A549 (cell line): Measurements from ENCODE around the gene TRAK2. TPM values are rescaled to one million over a fixed set of nuclear protein-coding genes. Genes with fewer than 3 reads are reported as not detected.

Experiments used
- ATAC-seq, 2 experiments: fragments of 200-7000 bp in 1 of 2; fragments of >200 bp in 1 of 2; cut with Nextera tagmentation in 1 of 2; cut with Tn5 transposase in 1 of 2; 3 replicates each; pipeline versions ENCODE4 v1.8.0 to v1.9.1; 2018 to 2020; ENCODE audit warnings: mild to moderate bottlenecking in 1 of 2, moderate library complexity in 1 of 2
- CTCF ChIA-PET: fragments of 300-600 bp; sonication (Branson Sonifier 250); formaldehyde crosslinking; extraction: SDS; loops from one replicate; lab custom pipeline; 2021; ENCODE audit warnings: antibody characterized with exemption, inconsistent platforms; lab: Yijun Ruan, JAX
- POLR2A ChIA-PET: fragments of 350-600 bp; formaldehyde crosslinking; extraction: SDS; loops from one replicate; lab custom pipeline; 2021; ENCODE audit warnings: antibody characterized with exemption, inconsistent platforms; lab: Yijun Ruan, JAX
- DNase-seq, 2 experiments: peaks; one replicate each; pipeline versions ENCODE4 v3.0.0 to v3.0.0-alpha.2; 2011 to 2016; ENCODE audit warnings: low read depth in 1 of 2, low spot score in 1 of 2
- FAIRE-seq: peaks from 2 replicates; lab custom pipeline; 2011; peaks lifted over from hg19 to GRCh38; lab: Jason Lieb, UNC
- H3K27ac ChIP-seq, 2 experiments: fragments of >200 bp; sonication (Bioruptor Twin); formaldehyde crosslinking; 3 replicates each; pipeline ENCODE4 v1.5.1; 2016 to 2017
- H3K4me1 ChIP-seq: fragments of >200 bp; sonication (Bioruptor Twin); formaldehyde crosslinking; 3 replicates; pipeline ENCODE4 v1.6.1; 2016
- H3K4me2 ChIP-seq: fragments of >200 bp; sonication (Bioruptor Twin); formaldehyde crosslinking; 3 replicates; pipeline ENCODE4 v1.6.1; 2016
- H3K4me3 ChIP-seq: fragments of >200 bp; sonication (Bioruptor Twin); formaldehyde crosslinking; 3 replicates; pipeline ENCODE4 v1.5.1; 2016
- H3K9me3 ChIP-seq: fragments of >200 bp; sonication (Bioruptor Twin); formaldehyde crosslinking; 3 replicates; pipeline ENCODE4 v1.6.1; 2016
- BHLHE40 ChIP-seq: IDR thresholded peaks from 2 replicates; pipeline ENCODE4 v1.6.1; 2012; ENCODE audit warnings: low read depth, low read length, inconsistent platforms
- CBX2 ChIP-seq: fragments of 200-600 bp; sonication (generic); IDR thresholded peaks from 2 replicates; pipeline ENCODE4 v1.6.1; 2016; ENCODE audit warnings: low read depth, mild to moderate bottlenecking, borderline replicate concordance
- CHD4 ChIP-seq: fragments of 200-600 bp; sonication (generic); IDR thresholded peaks from 2 replicates; pipeline ENCODE4 v1.6.1; 2016; ENCODE audit warnings: antibody characterized with exemption, mild to moderate bottlenecking, borderline replicate concordance
- EHF ChIP-seq: fragments of 250-450 bp; sonication (Bioruptor Pico); IDR thresholded peaks from 2 replicates; pipeline ENCODE4 v1.5.0; 2020; ENCODE audit warnings: mild to moderate bottlenecking
- FOSB ChIP-seq: fragments of 250-450 bp; sonication (Bioruptor Pico); IDR thresholded peaks from 2 replicates; pipeline ENCODE4 v1.5.0; 2020; ENCODE audit warnings: mild to moderate bottlenecking, moderate library complexity
- GATA3 ChIP-seq: IDR thresholded peaks from 2 replicates; pipeline ENCODE4 v1.6.1; 2012; ENCODE audit warnings: borderline replicate concordance
- HEYL ChIP-seq: fragments of 250-450 bp; sonication (Bioruptor Pico); IDR thresholded peaks from 2 replicates; pipeline ENCODE4 v1.8.0; 2021; ENCODE audit warnings: mild to moderate bottlenecking, moderate library complexity
- HOXB13 ChIP-seq: fragments of 250-450 bp; sonication (Bioruptor Pico); IDR thresholded peaks from 2 replicates; pipeline ENCODE4 v1.5.0; 2020; ENCODE audit warnings: low read depth, mild to moderate bottlenecking, moderate library complexity
- KDM1A ChIP-seq: fragments of 200-600 bp; sonication (generic); IDR thresholded peaks from 2 replicates; pipeline ENCODE4 v1.6.1; 2016; ENCODE audit warnings: low read depth, mild to moderate bottlenecking
- MAZ ChIP-seq: fragments of 150-350 bp; IDR thresholded peaks from 2 replicates; pipeline ENCODE4 v1.6.1; 2014; ENCODE audit warnings: antibody characterized with exemption, low read depth, low read length, borderline replicate concordance
- NR3C1 ChIP-seq: fragments of >200 bp; sonication (Bioruptor Twin); formaldehyde crosslinking; IDR thresholded peaks from 3 replicates; pipeline ENCODE4 v1.6.1; 2017
- PBX3 ChIP-seq: IDR thresholded peaks from 2 replicates; pipeline ENCODE4 v1.6.1; 2012
- PHF8 ChIP-seq: fragments of 200-600 bp; sonication (generic); IDR thresholded peaks from 2 replicates; pipeline ENCODE4 v1.6.1; 2016; ENCODE audit warnings: low read depth, mild to moderate bottlenecking, antibody characterized with exemption, moderate library complexity, borderline replicate concordance
- RAD21 ChIP-seq, 2 experiments: fragments of >200 bp in 1 of 2; sonication (Bioruptor Twin) in 1 of 2; formaldehyde crosslinking in 1 of 2; IDR thresholded peaks in 1 of 2; conservative IDR thresholded peaks in 1 of 2; 2 replicates in 1 of 2; 3 replicates in 1 of 2; pipeline ENCODE4 v1.6.1; 2012 to 2018; ENCODE audit warnings: inconsistent platforms in 1 of 2
- RCOR1 ChIP-seq: fragments of 150-350 bp; IDR thresholded peaks from 2 replicates; pipeline ENCODE4 v1.6.1; 2014; ENCODE audit warnings: antibody characterized with exemption, low read length, low read depth
- RNF2 ChIP-seq: fragments of 200-600 bp; sonication (generic); IDR thresholded peaks from 2 replicates; pipeline ENCODE4 v1.6.1; 2016; ENCODE audit warnings: low read depth, mild to moderate bottlenecking, antibody characterized with exemption, moderate library complexity, borderline replicate concordance
- SMC3 ChIP-seq: fragments of >200 bp; sonication (Bioruptor Twin); formaldehyde crosslinking; IDR thresholded peaks from 3 replicates; pipeline ENCODE4 v1.6.1; 2018; ENCODE audit warnings: inconsistent platforms
- SREBF2 ChIP-seq: fragments of 450-650 bp; IDR thresholded peaks from 2 replicates; pipeline ENCODE4 v1.6.1; 2014; ENCODE audit warnings: mild to moderate bottlenecking, moderate library complexity
- ZC3H11A ChIP-seq: fragments of 450-650 bp; IDR thresholded peaks from 2 replicates; pipeline ENCODE4 v1.6.1; 2014; ENCODE audit warnings: antibody characterized with exemption, mild to moderate bottlenecking
- ZFP36 ChIP-seq: fragments of 450-650 bp; IDR thresholded peaks from 2 replicates; pipeline ENCODE4 v1.6.1; 2014; ENCODE audit warnings: borderline replicate concordance; ENCODE audit not compliant: partially characterized antibody
- ZNF302 ChIP-seq: fragments of 250-450 bp; sonication (Bioruptor Pico); IDR thresholded peaks from 2 replicates; pipeline ENCODE4 v1.9.0; 2021; ENCODE audit warnings: inconsistent platforms, mild to moderate bottlenecking, moderate library complexity
- ZSCAN20 ChIP-seq: fragments of 250-450 bp; sonication (Bioruptor Pico); IDR thresholded peaks from 2 replicates; pipeline ENCODE4 v1.8.0; 2022; ENCODE audit warnings: mild to moderate bottlenecking, moderate library complexity
- WGBS: methylation state at CpG from one replicate; pipeline ENCODE4 v1.1.6; 2017; ENCODE audit errors: missing lambda C conversion rate; 5-methylcytosine and 5-hydroxymethylcytosine counted together
- polyA plus RNA-seq, 4 experiments: library from polyadenylated mRNA; depleted of rRNA in 3 of 4; stranded (reverse); fragments of >200 nt; fragmentation: RNase III in 1 of 4; extraction: RNeasy Plus Mini Kit Qiagen cat#74134 plus additional on column Dnase treatment in 1 of 4; gene quantifications; 2 replicates in 3 of 4; 3 replicates in 1 of 4; pipeline ENCODE4 v1.2.3, GENCODE V29; 2011 to 2017
- TF ChIP-seq, protein P1 (sequence below): fragments of 250-450 bp; sonication (Bioruptor Pico); IDR thresholded peaks from 2 replicates; pipeline ENCODE4 v1.5.0; 2021; ENCODE audit warnings: mild to moderate bottlenecking, moderate library complexity, borderline replicate concordance
- TF ChIP-seq, protein P2 (sequence below): IDR thresholded peaks from 2 replicates; pipeline ENCODE4 v1.6.1; 2012; ENCODE audit warnings: low read depth, borderline replicate concordance
- TF ChIP-seq, protein P3 (sequence below): fragments of 200-600 bp; sonication (generic); IDR thresholded peaks from 2 replicates; pipeline ENCODE4 v1.6.1; 2016; ENCODE audit warnings: antibody characterized with exemption, mild to moderate bottlenecking, moderate library complexity
- TF ChIP-seq, protein P4 (sequence below): fragments of >200 bp; sonication (Bioruptor Twin); formaldehyde crosslinking; IDR thresholded peaks from 3 replicates; pipeline ENCODE4 v1.6.1; 2016

TRAK2 gene
- polyA plus RNA-seq, 2 of the 4 experiments (the other 2 are of a cell fraction): 10.2 to 22.4 TPM

- Histone ChIP-seq H3K4me3 (no peak overlapping the region), H3K9me3 (peaks cover 37% of the 10 kb centered on the region), H3K27ac (no peak overlapping the region), H3K4me2 (no peak overlapping the region), H3K4me1 (no peaks in the 10 kb centered on the region)
- ChIA-PET POLR2A (no interaction called here), CTCF (no interaction called here)
- ATAC-seq (no peak), DNase-seq (no peak), FAIRE-seq (no peak)
- TF ChIP-seq RAD21 (conservative IDR thresholded peaks at IDR 0.05 in 1 of 2, IDR thresholded peaks at IDR 0.05 in 1 of 2) (no peak), ZC3H11A (no peak), ZNF302 (CRISPR knock-in tag) (no peak), SMC3 (no peak), NR3C1 (no peak), CHD4 (no peak), PBX3 (no peak), RCOR1 (no peak), BHLHE40 (no peak), PHF8 (no peak), CBX2 (no peak), EHF (CRISPR knock-in tag) (no peak), GATA3 (no peak)
- TF ChIP-seq, protein P1, sequence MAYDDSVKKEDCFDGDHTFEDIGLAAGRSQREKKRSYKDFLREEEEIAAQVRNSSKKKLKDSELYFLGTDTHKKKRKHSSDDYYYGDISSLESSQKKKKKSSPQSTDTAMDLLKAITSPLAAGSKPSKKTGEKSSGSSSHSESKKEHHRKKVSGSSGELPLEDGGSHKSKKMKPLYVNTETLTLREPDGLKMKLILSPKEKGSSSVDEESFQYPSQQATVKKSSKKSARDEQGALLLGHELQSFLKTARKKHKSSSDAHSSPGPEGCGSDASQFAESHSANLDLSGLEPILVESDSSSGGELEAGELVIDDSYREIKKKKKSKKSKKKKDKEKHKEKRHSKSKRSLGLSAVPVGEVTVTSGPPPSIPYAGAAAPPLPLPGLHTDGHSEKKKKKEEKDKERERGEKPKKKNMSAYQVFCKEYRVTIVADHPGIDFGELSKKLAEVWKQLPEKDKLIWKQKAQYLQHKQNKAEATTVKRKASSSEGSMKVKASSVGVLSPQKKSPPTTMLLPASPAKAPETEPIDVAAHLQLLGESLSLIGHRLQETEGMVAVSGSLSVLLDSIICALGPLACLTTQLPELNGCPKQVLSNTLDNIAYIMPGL (CRISPR knock-in tag): no peak
- TF ChIP-seq, protein P2, sequence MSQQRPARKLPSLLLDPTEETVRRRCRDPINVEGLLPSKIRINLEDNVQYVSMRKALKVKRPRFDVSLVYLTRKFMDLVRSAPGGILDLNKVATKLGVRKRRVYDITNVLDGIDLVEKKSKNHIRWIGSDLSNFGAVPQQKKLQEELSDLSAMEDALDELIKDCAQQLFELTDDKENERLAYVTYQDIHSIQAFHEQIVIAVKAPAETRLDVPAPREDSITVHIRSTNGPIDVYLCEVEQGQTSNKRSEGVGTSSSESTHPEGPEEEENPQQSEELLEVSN: no peak
Measured at GRCh38 chr2:201366146-201366545, 85.1 kb downstream of the TRAK2 start.

DNA sequence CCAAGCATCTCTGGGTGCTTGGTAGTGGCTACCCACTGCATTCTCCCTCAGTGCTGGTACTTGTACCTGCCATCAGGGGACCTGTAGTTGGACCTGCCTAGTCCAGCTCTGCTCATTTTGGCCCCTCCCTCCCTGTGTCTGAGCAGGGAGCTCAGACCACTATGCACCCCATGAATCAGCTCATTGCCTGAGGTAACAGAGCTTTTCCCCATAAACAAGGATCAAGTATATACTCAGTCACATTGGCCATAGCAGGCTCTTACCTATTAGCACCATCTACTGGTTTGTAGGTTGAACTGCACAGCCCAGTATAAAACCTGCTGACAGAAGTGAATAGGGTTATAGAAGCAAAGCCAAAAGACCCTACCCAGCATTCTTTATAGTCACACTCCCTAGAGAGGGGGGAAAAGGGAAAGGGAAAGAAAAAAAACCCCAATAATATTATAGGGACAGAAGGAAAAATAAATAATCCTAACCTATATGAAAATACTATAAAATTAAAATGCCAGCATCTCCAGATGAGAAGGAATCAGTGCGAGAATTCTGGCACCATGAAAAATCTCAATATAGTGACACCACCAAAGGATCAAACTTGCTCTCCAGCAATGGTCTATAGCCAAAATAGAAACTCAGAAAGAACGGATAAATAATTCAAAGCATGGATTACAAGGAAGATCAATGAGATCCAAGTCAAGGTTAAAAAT, 87.2 kb downstream of the TRAK2 start:
- peak in 1 of 2 experiments; percentile 87; a peak in 3 of 6 replicates for ATAC-seq
- FAIRE-seq: no peak
- Histone ChIP-seq H3K27ac (no peak overlapping the region), H3K4me3 (no peak overlapping the region), H3K4me1 (peaks cover 1% of the 10 kb centered on the region; the same call in 1 of the 3 replicates), H3K9me3 (peaks cover 34% of the 10 kb centered on the region), H3K4me2 (no peak overlapping the region)
- POLR2A ChIA-PET: no interaction called here
- CTCF ChIA-PET: interaction anchor here (0.7 to 2.1 kb wide), 7 partner anchors 12 to 268 kb away, joined by 3 to 6 read pairs (median 4); no protein-coding TSS in a partner anchor
- 56% methylated on average over 2 of the region's 2 CpGs for WGBS
- DNase-seq: peak; percentile 8 to 56
- TF ChIP-seq MAZ (no peak), KDM1A (no peak), ZFP36 (no peak), SMC3 (peak; percentile 38; the same call in 1 of the 3 replicates), HEYL (CRISPR knock-in tag) (no peak), FOSB (CRISPR knock-in tag) (no peak), GATA3 (no peak), ZSCAN20 (CRISPR knock-in tag) (no peak), SREBF2 (no peak), HOXB13 (CRISPR knock-in tag) (no peak), RAD21 (conservative IDR thresholded peaks at IDR 0.05 in 1 of 2, IDR thresholded peaks at IDR 0.05 in 1 of 2) (peak; percentile 51 to 80; a peak in 4 of 5 replicates), RNF2 (no peak)
- TF ChIP-seq, protein P3, sequence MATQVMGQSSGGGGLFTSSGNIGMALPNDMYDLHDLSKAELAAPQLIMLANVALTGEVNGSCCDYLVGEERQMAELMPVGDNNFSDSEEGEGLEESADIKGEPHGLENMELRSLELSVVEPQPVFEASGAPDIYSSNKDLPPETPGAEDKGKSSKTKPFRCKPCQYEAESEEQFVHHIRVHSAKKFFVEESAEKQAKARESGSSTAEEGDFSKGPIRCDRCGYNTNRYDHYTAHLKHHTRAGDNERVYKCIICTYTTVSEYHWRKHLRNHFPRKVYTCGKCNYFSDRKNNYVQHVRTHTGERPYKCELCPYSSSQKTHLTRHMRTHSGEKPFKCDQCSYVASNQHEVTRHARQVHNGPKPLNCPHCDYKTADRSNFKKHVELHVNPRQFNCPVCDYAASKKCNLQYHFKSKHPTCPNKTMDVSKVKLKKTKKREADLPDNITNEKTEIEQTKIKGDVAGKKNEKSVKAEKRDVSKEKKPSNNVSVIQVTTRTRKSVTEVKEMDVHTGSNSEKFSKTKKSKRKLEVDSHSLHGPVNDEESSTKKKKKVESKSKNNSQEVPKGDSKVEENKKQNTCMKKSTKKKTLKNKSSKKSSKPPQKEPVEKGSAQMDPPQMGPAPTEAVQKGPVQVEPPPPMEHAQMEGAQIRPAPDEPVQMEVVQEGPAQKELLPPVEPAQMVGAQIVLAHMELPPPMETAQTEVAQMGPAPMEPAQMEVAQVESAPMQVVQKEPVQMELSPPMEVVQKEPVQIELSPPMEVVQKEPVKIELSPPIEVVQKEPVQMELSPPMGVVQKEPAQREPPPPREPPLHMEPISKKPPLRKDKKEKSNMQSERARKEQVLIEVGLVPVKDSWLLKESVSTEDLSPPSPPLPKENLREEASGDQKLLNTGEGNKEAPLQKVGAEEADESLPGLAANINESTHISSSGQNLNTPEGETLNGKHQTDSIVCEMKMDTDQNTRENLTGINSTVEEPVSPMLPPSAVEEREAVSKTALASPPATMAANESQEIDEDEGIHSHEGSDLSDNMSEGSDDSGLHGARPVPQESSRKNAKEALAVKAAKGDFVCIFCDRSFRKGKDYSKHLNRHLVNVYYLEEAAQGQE: no peak
- TF ChIP-seq, protein P2: no peak
- TF ChIP-seq, protein P4, sequence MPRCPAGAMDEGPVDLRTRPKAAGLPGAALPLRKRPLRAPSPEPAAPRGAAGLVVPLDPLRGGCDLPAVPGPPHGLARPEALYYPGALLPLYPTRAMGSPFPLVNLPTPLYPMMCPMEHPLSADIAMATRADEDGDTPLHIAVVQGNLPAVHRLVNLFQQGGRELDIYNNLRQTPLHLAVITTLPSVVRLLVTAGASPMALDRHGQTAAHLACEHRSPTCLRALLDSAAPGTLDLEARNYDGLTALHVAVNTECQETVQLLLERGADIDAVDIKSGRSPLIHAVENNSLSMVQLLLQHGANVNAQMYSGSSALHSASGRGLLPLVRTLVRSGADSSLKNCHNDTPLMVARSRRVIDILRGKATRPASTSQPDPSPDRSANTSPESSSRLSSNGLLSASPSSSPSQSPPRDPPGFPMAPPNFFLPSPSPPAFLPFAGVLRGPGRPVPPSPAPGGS: no peak
